NCI-H2171 (cell line): ENCODE results near the gene CAPN8.
A peak's percentile ranks its signal among the peaks of the same experiment; 100 is the strongest.

Experiments used
- DNase-seq: peaks from one replicate; lab custom pipeline; 2025; lab: John Stamatoyannopoulos, UW

CAPN8 gene

GRCh38 chr1:223665592-223666312 lies at the start of gene CAPN8:
TSS of gene CAPN8 (minus strand) at chr1:223665701. CDS start at chr1:223665646, 55 bp downstream.
- no peak for DNase-seq

- DNase-seq = no peak
These were observed 49.5 kb upstream of the CAPN8 start for GRCh38 chr1:223714849-223715603.

DNA sequence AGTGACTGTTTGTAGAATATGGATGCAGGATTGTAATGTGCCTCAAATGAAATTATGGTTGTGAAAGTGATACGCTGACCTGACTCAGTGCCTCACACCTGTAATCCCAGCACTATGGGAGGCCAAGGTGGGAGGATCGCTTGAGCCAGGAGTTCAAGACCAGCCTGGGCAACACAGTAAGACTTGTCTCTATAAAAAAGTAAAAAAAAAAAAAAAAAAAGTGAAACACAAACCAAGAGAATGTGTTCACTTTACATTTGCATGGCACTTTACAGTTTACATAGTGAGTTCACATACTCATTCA lies 48.9 kb upstream of the CAPN8 start:
- no peak for DNase-seq

DNA sequence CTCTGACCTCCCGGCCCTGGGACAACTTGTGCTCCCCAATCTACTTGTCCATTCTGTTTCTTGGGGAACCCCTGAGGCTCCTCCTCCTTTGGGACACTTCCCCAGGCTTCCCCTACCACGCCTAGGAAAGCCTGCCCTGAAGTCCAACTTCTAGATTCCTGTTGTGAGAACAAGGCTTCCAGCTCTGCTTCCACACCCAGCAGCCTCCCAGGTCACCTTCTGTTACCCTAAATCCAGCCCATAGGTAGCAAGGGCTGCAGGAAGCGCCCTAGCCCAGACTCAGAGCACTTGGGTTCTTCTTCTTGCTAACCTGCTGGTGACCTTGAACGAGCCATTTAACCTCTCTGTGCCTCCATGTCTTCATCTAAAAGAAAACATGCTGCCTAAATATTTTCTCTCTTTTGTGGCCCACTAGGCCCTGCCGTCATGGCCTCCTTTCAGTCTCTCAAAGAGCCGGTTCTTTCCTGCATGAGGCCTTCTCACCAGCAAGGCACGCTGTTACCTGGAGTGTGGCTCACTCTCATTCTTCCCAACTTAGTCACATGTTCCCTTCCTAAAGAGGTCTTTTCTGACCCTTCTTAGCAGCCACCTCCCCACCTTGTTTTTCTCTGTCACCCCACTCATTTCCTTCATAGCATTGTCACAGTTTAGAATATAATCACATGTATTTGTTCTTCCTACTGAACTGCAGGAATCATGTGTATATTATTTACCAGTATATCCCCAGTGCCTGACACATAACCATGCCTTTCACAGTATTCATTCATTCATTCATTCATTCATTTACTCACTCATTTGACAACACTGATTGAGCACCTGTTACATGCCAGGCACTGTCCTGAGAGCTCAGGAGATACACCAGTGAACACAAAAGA lies 48.3 kb upstream of the CAPN8 start:
- DNase-seq = no peak

- DNase-seq = no peak
These were observed 47.5 kb upstream of the CAPN8 start for GRCh38 chr1:223712850-223713474.

- peak; percentile 37 for DNase-seq
These were observed 46.8 kb upstream of the CAPN8 start, which contains the start of gene CAPN2 for GRCh38 chr1:223712194-223712849. TSS of gene CAPN2 (plus strand) at chr1:223712539. CDS start at chr1:223712641, 102 bp downstream.

DNA sequence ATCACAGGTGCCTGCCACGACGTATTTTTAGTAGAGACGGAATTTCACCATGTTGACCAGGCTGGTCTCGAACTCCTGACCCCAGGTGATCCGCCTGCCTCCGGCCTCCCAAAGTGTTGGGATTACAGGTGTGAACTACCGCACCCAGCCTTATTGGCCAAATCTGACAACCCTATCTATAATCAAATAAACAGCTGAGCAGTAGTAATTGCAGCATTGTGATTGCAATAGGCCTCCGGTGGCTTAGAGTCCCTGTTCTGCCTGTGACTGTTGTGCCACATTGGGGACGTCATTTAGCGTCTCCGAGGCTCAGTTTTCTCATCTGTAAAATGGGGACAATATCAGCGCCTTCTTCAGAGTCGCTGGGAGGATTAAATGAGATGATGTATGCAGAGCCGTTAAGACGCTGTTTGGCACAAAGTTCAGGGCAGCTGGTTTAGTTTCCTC lies 46.3 kb upstream of the CAPN8 start:
- DNase-seq = no peak

DNA sequence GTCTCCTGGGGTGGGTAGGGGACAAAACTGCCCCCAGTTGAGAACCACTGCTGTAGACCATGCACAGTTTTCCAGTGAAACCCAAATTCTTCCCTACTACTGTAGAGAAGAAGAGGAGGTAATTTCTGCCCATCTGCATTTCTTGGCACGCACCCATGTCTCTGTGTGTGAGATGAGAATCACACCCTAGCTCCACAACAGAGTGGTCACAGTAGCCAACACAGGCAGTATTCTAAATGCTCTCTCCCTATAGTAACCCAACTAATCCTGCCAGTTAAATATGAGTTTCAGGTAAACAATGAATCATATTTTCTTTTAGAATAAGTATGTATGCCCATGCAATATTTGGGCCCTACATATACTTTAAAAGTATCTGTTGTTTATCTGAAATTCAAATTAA lies 45.7 kb upstream of the CAPN8 start:
- DNase-seq = no peak

GRCh38 chr1:223710179-223711133 lies 45.0 kb upstream of the CAPN8 start:
- DNase-seq = no peak

- no peak for DNase-seq
These were observed 44.1 kb upstream of the CAPN8 start for GRCh38 chr1:223709598-223709997.

- no peak for DNase-seq
These were observed 43.3 kb upstream of the CAPN8 start for GRCh38 chr1:223708651-223709268.

DNA sequence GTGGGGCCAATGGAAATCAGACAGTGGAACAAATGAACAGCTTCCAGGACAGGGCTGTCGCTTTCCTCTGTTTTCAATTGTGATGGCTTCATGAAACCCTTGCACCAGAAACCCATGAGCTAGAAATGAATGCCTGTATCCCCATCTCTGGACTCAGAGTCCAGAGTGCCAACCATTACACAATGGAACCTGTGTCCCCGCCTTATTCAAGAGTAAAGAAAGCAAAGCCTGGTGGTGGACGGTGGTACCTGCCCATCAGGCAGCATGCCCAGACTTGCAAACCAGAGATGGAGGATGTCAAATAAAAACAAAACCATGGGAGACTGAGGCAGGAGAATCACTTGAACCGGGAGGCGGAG lies 42.5 kb upstream of the CAPN8 start:
- DNase-seq = no peak

GRCh38 chr1:223707256-223708000 lies 41.9 kb upstream of the CAPN8 start:
- DNase-seq = no peak

GRCh38 chr1:223706077-223706973 lies 40.8 kb upstream of the CAPN8 start:
- peak; percentile 79 for DNase-seq

- no peak for DNase-seq
These were observed 39.7 kb upstream of the CAPN8 start for GRCh38 chr1:223704921-223705878.

DNA sequence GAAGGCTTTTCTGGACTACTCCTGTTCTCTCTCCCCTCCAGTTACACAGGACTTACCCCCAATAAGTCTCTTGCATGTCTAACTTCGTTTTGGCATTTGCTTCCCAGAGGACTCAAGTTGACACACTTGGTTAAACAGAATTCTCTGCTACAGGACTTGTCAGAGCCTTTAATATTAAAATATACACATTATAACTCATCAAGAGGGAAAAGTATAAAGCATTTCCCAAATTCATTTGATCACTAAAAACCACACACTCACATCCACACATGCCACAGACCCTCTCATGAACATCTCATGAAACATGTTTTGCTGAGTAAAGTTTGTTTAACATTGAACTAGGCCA lies 38.1 kb upstream of the CAPN8 start:
- DNase-seq = no peak
